GM23338 (cell line): ENCODE results near the gene EPHB1. TPM values are rescaled to one million over a fixed set of nuclear protein-coding genes. Genes with fewer than 3 reads are reported as not detected.

Experiments
- JUNB ChIP-seq: IDR thresholded peaks from one replicate; pipeline ENCODE4 v1.6.1; 2016; ENCODE audit warnings: antibody characterized with exemption; ENCODE audit not compliant: unreplicated experiment
- NANOG ChIP-seq: IDR thresholded peaks from 2 replicates; pipeline ENCODE4 v1.6.1; 2016; ENCODE audit warnings: antibody characterized with exemption, borderline replicate concordance
- POLR2AphosphoS5 ChIP-seq: IDR thresholded peaks from 2 replicates; pipeline ENCODE4 v1.6.1; 2016; ENCODE audit warnings: antibody characterized with exemption, low read depth
- STAT1 ChIP-seq: IDR thresholded peaks from one replicate; pipeline ENCODE4 v1.6.1; 2016; ENCODE audit warnings: antibody characterized with exemption; ENCODE audit not compliant: unreplicated experiment
- polyA plus RNA-seq: library from polyadenylated mRNA; unstranded; fragments of >200 nt; fragmentation: Nextera tagmentation; extraction: Ambion mirVana; gene quantifications from 2 replicates; pipeline ENCODE4 v1.2.1, GENCODE V29; 2016
- total RNA-seq: library from RNA; depleted of rRNA; stranded (reverse); fragments of >200 nt; shearing (Covaris generic); gene quantifications from 2 replicates; pipeline ENCODE4 v1.2.3, GENCODE V29; 2014
- TF ChIP-seq, protein P1 (sequence below): fragments of 250-450 bp; sonication (Bioruptor Pico); IDR thresholded peaks from 2 replicates; pipeline ENCODE4 v1.5.0; 2020; ENCODE audit warnings: mild to moderate bottlenecking, moderate library complexity
- TF ChIP-seq, protein P2 (sequence below): IDR thresholded peaks from one replicate; pipeline ENCODE4 v1.6.1; 2018; ENCODE audit warnings: antibody characterized with exemption; ENCODE audit not compliant: unreplicated experiment

EPHB1 gene
- total and polyA plus RNA-seq, 2 experiments from 2014 or later: 2.7 to 5.2 TPM

DNA sequence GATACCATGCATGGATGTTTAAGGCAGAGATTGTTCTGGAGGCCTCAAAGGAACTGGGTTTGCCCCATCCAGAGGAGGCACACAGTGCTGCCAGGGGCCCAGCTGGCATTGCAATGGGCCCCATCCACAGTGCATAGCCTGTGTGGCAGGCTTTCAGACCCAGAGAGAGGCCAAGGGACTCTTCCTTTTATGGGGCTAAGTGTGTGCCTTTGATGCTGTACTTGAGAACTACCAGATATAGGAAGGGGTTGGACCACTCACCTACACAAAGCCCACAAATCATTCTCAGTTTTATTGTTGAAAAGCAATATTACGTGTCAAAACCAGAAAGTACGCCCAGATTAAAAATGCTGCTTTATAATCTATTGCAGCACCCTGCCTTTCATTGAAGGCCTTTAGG, 134.9 kb downstream of the EPHB1 start (continued):
- TF ChIP-seq, protein P1, sequence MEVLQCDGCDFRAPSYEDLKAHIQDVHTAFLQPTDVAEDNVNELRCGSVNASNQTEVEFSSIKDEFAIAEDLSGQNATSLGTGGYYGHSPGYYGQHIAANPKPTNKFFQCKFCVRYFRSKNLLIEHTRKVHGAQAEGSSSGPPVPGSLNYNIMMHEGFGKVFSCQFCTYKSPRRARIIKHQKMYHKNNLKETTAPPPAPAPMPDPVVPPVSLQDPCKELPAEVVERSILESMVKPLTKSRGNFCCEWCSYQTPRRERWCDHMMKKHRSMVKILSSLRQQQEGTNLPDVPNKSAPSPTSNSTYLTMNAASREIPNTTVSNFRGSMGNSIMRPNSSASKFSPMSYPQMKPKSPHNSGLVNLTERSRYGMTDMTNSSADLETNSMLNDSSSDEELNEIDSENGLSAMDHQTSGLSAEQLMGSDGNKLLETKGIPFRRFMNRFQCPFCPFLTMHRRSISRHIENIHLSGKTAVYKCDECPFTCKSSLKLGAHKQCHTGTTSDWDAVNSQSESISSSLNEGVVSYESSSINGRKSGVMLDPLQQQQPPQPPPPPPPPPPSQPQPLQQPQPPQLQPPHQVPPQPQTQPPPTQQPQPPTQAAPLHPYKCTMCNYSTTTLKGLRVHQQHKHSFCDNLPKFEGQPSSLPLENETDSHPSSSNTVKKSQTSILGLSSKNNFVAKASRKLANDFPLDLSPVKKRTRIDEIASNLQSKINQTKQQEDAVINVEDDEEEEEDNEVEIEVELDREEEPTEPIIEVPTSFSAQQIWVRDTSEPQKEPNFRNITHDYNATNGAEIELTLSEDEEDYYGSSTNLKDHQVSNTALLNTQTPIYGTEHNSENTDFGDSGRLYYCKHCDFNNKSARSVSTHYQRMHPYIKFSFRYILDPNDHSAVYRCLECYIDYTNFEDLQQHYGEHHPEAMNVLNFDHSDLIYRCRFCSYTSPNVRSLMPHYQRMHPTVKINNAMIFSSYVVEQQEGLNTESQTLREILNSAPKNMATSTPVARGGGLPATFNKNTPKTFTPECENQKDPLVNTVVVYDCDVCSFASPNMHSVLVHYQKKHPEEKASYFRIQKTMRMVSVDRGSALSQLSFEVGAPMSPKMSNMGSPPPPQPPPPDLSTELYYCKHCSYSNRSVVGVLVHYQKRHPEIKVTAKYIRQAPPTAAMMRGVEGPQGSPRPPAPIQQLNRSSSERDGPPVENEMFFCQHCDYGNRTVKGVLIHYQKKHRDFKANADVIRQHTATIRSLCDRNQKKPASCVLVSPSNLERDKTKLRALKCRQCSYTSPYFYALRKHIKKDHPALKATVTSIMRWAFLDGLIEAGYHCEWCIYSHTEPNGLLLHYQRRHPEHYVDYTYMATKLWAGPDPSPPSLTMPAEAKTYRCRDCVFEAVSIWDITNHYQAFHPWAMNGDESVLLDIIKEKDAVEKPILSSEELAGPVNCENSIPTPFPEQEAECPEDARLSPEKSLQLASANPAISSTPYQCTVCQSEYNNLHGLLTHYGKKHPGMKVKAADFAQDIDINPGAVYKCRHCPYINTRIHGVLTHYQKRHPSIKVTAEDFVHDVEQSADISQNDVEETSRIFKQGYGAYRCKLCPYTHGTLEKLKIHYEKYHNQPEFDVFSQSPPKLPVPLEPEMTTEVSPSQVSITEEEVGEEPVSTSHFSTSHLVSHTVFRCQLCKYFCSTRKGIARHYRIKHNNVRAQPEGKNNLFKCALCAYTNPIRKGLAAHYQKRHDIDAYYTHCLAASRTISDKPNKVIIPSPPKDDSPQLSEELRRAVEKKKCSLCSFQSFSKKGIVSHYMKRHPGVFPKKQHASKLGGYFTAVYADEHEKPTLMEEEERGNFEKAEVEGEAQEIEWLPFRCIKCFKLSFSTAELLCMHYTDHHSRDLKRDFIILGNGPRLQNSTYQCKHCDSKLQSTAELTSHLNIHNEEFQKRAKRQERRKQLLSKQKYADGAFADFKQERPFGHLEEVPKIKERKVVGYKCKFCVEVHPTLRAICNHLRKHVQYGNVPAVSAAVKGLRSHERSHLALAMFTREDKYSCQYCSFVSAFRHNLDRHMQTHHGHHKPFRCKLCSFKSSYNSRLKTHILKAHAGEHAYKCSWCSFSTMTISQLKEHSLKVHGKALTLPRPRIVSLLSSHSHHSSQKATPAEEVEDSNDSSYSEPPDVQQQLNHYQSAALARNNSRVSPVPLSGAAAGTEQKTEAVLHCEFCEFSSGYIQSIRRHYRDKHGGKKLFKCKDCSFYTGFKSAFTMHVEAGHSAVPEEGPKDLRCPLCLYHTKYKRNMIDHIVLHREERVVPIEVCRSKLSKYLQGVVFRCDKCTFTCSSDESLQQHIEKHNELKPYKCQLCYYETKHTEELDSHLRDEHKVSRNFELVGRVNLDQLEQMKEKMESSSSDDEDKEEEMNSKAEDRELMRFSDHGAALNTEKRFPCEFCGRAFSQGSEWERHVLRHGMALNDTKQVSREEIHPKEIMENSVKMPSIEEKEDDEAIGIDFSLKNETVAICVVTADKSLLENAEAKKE (CRISPR knock-in tag): no peak
- TF ChIP-seq POLR2AphosphoS5 (no peak), STAT1 (no peak), NANOG (no peak), JUNB (no peak)
- TF ChIP-seq, protein P2, sequence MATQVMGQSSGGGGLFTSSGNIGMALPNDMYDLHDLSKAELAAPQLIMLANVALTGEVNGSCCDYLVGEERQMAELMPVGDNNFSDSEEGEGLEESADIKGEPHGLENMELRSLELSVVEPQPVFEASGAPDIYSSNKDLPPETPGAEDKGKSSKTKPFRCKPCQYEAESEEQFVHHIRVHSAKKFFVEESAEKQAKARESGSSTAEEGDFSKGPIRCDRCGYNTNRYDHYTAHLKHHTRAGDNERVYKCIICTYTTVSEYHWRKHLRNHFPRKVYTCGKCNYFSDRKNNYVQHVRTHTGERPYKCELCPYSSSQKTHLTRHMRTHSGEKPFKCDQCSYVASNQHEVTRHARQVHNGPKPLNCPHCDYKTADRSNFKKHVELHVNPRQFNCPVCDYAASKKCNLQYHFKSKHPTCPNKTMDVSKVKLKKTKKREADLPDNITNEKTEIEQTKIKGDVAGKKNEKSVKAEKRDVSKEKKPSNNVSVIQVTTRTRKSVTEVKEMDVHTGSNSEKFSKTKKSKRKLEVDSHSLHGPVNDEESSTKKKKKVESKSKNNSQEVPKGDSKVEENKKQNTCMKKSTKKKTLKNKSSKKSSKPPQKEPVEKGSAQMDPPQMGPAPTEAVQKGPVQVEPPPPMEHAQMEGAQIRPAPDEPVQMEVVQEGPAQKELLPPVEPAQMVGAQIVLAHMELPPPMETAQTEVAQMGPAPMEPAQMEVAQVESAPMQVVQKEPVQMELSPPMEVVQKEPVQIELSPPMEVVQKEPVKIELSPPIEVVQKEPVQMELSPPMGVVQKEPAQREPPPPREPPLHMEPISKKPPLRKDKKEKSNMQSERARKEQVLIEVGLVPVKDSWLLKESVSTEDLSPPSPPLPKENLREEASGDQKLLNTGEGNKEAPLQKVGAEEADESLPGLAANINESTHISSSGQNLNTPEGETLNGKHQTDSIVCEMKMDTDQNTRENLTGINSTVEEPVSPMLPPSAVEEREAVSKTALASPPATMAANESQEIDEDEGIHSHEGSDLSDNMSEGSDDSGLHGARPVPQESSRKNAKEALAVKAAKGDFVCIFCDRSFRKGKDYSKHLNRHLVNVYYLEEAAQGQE: no peak
